Thyroid gland (tissue), 4 donors: ENCODE data around the gene FEM1A. TPM values are rescaled to one million over a fixed set of nuclear protein-coding genes. Genes with fewer than 3 reads are reported as not detected.
A peak's percentile ranks its signal among the peaks of the same experiment; 100 is the strongest.
"Not testable (repeated sequence)": the region's sequence is repeated elsewhere in the genome, so short reads cannot be mapped to it uniquely, and the experiment has no call there.

ENCODE experiments used
- DNase-seq, 2 donors: peaks; one replicate each; pipeline ENCODE4 v3.0.0-alpha.2; 2019
- H3K27ac ChIP-seq, 3 donors: fragments of 200-600 bp; sonication (generic); 1 replicate in 2 of 3; 2 replicates in 1 of 3; pipeline ENCODE4 v1.5.1; 2016 to 2019; ENCODE audit warnings: mild to moderate bottlenecking in 1 of 3, moderate library complexity in 1 of 3
- H3K27me3 ChIP-seq: fragments of 200-600 bp; sonication (generic); one replicate; pipeline ENCODE4 v1.5.1; 2019
- H3K36me3 ChIP-seq, 2 donors: fragments of 200-600 bp; sonication (generic); one replicate each; pipeline ENCODE4 v1.5.1; 2016 to 2019
- H3K4me1 ChIP-seq, 2 donors: fragments of 200-600 bp; sonication (generic); one replicate each; pipeline ENCODE4 v1.5.1; 2017 to 2019
- H3K4me3 ChIP-seq, 3 donors: fragments of 200-600 bp; sonication (generic); replicated peaks in 1 of 3; 1 replicate in 2 of 3; 2 replicates in 1 of 3; pipeline ENCODE4 v1.5.1; 2016; ENCODE audit warnings: mild to moderate bottlenecking in 1 of 3
- H3K9me3 ChIP-seq: fragments of 200-600 bp; sonication (generic); one replicate; pipeline ENCODE4 v1.5.1; 2017
- POLR2A ChIP-seq, 2 donors: fragments of 450-650 bp; IDR thresholded peaks; one replicate each; pipeline ENCODE4 v1.6.1; 2017; ENCODE audit warnings: antibody characterized with exemption in 2 of 2, mild to moderate bottlenecking in 2 of 2, moderate library complexity in 1 of 2
- WGBS, 2 donors: methylation state at CpG; one replicate each; pipeline ENCODE4 v1.1.5; 2017; 5-methylcytosine and 5-hydroxymethylcytosine counted together
- intact Hi-C: fragments of 100-400 bp; cut with DNase I; formaldehyde crosslinking; loops from one replicate; pipeline ENCODE4 v1.15.1; 2023
- total RNA-seq, 4 donors: library from RNA; depleted of rRNA; stranded (reverse); fragments of >200 nt; gene quantifications; one replicate each; pipeline ENCODE4 v1.2.3, GENCODE V29; 2016
- TF ChIP-seq, protein P1 (sequence below), 6 experiments: fragments of 200-600 bp in 3 of 6; fragments of 450-650 bp in 3 of 6; sonication (generic) in 3 of 6; IDR thresholded peaks; one replicate each; pipeline ENCODE4 v1.5.1; 2016 to 2019; ENCODE audit warnings: antibody characterized with exemption in 6 of 6, mild to moderate bottlenecking in 2 of 6, inconsistent platforms in 1 of 6, moderate library complexity in 1 of 6

FEM1A gene
- total RNA-seq, 4 donors from 2014 or later = 11.3 to 21.0 (median 15.8) TPM

DNA sequence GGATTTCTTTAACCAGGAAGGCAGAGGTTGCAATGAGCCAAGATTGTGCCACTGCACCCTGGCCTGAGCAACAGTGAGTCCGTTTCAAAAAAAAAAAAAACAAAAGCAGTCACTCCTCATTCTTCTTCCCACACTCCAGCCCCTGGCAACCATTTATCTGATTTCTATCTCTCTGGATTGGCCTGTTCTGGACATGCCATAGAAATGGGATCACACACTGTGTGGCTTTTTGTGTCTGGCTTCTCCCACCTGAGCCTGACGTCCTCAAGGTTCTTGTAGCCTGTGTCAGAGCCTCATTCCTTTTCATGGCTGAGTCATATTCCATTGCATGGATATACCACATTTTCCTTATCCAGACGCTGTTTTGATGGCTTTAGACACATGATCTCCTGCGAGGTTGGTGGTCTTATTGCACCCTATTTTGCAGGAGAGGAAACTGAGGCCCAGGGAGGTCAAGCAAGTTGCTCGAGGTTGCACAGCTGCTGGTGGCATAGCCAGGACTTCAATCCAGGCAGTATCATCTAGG, 15.8 kb upstream of the FEM1A start:
- intact Hi-C loops = no loop called here
- Histone ChIP-seq H3K4me3 (no peak overlapping the region), H3K27ac (no peak overlapping the region), H3K4me1 (no peaks in the 10 kb centered on the region), H3K36me3 (no peaks in the 10 kb centered on the region), H3K9me3 (no peaks in the 10 kb centered on the region), H3K27me3 (no peaks in the 10 kb centered on the region)
- no peak for DNase-seq
- 64 to 67% methylated on average over 5 of the region's 5 CpGs for WGBS, 2 donors
- no peak for TF ChIP-seq POLR2A (IDR thresholded peaks at IDR 0.05)
- TF ChIP-seq, protein P1, sequence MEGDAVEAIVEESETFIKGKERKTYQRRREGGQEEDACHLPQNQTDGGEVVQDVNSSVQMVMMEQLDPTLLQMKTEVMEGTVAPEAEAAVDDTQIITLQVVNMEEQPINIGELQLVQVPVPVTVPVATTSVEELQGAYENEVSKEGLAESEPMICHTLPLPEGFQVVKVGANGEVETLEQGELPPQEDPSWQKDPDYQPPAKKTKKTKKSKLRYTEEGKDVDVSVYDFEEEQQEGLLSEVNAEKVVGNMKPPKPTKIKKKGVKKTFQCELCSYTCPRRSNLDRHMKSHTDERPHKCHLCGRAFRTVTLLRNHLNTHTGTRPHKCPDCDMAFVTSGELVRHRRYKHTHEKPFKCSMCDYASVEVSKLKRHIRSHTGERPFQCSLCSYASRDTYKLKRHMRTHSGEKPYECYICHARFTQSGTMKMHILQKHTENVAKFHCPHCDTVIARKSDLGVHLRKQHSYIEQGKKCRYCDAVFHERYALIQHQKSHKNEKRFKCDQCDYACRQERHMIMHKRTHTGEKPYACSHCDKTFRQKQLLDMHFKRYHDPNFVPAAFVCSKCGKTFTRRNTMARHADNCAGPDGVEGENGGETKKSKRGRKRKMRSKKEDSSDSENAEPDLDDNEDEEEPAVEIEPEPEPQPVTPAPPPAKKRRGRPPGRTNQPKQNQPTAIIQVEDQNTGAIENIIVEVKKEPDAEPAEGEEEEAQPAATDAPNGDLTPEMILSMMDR (IDR thresholded peaks at IDR 0.05) = no peak

DNA sequence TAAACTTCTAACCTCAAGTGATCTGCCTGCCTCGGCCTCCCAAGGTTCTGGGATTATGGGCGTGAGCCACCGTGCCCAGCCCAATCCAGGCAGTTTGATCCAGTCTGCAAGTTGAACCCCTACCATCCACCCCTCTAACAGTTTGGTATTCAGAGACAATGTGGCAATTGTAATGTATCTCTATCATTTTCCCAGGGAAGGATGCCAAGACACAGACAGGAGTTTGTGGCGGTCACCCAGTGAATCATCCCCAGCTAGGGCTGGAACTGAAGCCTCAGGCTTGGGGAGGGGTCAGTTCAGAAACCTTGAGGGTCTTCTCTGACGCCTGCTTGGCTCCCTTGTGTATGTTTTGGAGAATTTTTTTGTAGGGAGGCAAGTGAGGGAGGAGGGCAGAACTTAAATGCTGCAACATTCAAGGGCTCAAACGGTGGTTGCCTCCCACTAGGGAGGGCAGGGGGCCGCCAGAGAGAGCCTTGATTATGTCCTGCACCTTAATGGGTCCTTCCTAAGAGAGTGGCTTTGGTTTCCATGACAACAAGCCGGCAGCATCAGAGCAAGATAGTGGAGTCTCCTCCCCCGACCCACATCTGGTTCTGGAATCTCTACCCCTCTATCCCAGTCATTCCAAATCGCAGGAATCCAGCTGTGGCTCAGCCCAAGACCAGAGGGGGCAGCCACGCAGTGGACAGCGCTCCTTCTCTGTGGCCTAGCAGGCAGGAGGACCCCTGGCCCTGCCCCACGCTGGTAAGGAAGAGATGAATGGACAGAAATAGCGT, 14.9 kb upstream of the FEM1A start:
- H3K4me3 ChIP-seq = no peak overlapping the region
- intact Hi-C loops = no loop called here
- no peak overlapping the region for H3K27ac ChIP-seq
- no peaks in the 10 kb centered on the region for H3K4me1 ChIP-seq
- H3K27me3 ChIP-seq = no peaks in the 10 kb centered on the region
- WGBS, 2 donors = 40 to 60% methylated on average over 9 to 13 of the region's 14 CpGs
- no peak for DNase-seq
- TF ChIP-seq, protein P1 (IDR thresholded peaks at IDR 0.05) = no peak
- TF ChIP-seq POLR2A (IDR thresholded peaks at IDR 0.05) = no peak
- H3K9me3 ChIP-seq = no peaks in the 10 kb centered on the region
- no peaks in the 10 kb centered on the region for H3K36me3 ChIP-seq

DNA sequence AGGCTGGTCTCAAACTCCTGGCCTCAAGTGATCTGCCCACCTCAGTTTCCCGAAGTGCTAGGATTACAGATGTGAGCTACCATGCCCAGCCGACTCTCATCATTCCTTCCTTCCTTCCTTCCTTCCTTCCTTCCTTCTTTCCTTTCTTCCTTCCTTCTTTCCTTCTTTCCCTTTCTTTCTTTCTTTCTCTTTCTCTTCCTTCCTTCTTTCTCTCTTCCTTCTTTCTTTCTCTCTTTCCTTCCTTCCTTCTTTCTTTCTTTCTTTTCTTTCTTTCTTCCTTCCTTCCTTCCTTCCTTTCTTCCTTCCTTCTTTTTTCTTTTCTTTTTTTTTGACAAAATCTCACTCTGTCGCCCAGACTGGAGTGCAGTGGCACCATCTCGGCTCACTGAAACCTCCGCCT, 13.4 kb upstream of the FEM1A start:
- DNase-seq, H3K9me3 ChIP-seq, H3K36me3 ChIP-seq, H3K27me3 ChIP-seq, H3K4me3 ChIP-seq, H3K27ac ChIP-seq, H3K4me1 ChIP-seq, intact Hi-C loops: not testable (repeated sequence)
- WGBS, 2 donors = 77 to 85% methylated on average over 5 of the region's 5 CpGs

DNA sequence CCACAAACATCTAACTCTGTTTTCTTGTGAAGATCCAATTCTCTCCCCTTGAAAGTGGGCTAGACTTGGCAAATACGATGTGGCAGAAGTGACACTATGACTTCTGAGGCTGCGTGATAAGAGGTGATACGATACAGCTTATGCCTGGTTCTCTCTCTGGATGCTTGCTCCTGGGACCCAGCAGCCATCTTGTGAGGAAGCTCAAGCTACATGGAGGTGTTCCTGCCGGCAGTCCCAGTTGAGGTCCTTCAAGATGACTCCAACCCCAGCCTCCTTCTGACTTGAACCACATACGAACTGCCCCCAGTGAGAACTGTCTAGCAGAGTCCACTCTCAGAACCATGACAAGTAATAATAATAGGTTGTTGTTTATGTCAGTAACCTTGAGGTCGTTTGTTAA, 10.7 kb upstream of the FEM1A start:
- no peak for DNase-seq
- intact Hi-C loops = no loop called here
- Histone ChIP-seq H3K36me3 (no peaks in the 10 kb centered on the region), H3K9me3 (no peaks in the 10 kb centered on the region), H3K27ac (no peak overlapping the region), H3K27me3 (no peaks in the 10 kb centered on the region), H3K4me1 (peaks cover 0 to 5% of the 10 kb centered on the region in 2 donors), H3K4me3 (no peak overlapping the region)
- WGBS, 2 donors = 73 to 84% methylated on average over 6 of the region's 6 CpGs
- TF ChIP-seq, protein P1 (IDR thresholded peaks at IDR 0.05) = no peak
- TF ChIP-seq POLR2A (IDR thresholded peaks at IDR 0.05) = no peak

DNA sequence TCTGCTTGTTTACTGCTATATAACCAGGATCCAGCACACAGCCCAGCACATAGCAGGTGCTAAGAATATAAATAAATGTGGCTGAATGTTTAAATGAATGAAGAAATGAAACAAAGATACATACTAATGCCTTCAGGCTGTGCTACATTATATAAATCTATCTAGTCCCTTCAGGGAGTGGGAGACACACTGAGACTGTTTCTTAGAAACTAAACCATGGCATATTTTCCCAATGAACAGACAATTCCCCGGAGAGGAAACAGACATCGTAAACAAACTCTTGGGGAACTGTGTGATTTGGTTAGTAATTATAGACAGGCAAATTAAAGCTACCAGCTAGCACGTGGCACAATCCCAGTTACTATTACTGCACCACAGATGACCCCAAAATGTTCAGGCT, 9.7 kb upstream of the FEM1A start:
- H3K36me3 ChIP-seq = no peaks in the 10 kb centered on the region
- WGBS, 2 donors = 62 to 72% methylated on average over 3 of the region's 3 CpGs
- H3K4me1 ChIP-seq = peaks cover 0 to 5% of the 10 kb centered on the region in 2 donors
- H3K4me3 ChIP-seq = no peak overlapping the region
- intact Hi-C loops = no loop called here
- H3K27ac ChIP-seq = no peak overlapping the region
- TF ChIP-seq POLR2A (IDR thresholded peaks at IDR 0.05) = no peak
- TF ChIP-seq, protein P1 (IDR thresholded peaks at IDR 0.05) = no peak
- H3K9me3 ChIP-seq = no peaks in the 10 kb centered on the region
- H3K27me3 ChIP-seq = no peaks in the 10 kb centered on the region
- DNase-seq = no peak

DNA sequence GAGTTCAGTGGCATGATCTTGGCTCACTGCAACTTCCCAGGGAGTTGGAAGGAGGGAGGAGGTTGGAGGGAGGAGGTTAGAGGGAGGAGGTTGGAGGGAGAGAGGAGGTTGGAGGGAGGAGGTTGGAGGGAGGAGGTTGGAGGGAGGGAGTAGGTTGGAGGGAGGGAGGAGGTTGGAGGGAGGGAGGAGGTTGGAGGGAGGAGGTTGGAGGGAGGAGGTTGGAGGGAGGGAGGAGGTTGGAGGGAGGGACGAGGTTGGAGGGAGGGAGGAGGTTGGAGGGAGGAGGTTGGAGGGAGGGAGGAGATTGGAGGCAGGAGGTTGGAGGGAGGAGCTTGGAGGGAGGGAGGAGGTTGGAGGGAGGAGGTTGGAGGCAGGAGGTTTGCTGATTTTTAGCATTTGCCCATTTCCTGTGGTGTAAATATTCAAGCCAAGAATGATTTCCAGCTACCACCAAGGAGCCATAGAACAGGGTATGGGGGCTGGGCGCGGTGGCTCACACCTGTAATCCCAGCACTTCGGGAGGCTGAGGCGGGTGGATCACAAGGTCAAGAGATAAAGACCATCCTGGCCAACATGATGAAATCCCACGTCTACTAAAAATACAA, 5.0 kb upstream of the FEM1A start:
- H3K4me1 ChIP-seq, DNase-seq, H3K4me3 ChIP-seq, H3K27ac ChIP-seq, H3K27me3 ChIP-seq, H3K36me3 ChIP-seq, H3K9me3 ChIP-seq: not testable (repeated sequence)
- intact Hi-C loops = loop anchor here (5.0 kb wide), 1 partner anchor 54 kb away; no protein-coding TSS in a partner anchor
- 74 to 90% methylated on average over 5 to 6 of the region's 6 CpGs for WGBS, 2 donors

DNA sequence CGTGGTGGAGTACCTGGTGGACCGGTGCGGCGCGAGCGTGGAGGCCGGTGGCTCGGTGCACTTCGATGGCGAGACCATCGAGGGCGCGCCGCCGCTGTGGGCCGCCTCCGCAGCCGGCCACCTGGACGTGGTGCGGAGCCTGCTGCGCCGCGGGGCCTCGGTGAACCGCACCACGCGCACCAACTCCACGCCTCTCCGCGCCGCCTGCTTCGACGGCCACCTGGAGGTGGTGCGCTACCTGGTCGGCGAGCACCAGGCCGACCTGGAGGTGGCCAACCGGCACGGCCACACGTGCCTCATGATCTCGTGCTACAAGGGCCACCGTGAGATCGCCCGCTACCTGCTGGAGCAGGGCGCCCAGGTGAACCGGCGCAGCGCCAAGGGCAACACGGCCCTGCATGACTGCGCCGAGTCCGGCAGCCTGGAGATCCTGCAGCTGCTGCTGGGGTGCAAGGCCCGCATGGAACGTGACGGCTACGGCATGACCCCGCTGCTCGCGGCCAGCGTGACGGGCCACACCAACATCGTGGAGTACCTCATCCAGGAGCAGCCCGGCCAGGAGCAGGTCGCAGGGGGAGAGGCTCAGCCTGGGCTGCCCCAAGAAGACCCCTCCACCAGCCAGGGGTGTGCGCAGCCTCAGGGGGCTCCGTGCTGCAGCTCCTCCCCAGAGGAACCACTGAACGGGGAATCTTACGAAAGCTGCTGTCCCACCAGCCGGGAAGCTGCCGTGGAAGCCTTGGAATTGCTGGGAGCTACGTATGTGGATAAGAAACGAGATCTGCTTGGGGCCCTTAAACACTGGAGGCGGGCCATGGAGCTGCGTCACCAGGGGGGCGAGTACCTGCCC, 708 bp downstream of the FEM1A start:
- Histone ChIP-seq H3K36me3 (peaks cover 16 to 23% of the 10 kb centered on the region in 2 donors), H3K27ac (peak overlapping the region; percentile 94 to 96 (median 95)), H3K4me1 (peaks cover 14 to 17% of the 10 kb centered on the region in 2 donors), H3K4me3 (peak overlapping the region; percentile 63 to 96 (median 92))
- intact Hi-C loops = loop anchor here (5.0 kb wide), 1 partner anchor 70 kb away; the partner anchor contains the start of gene DPP9
- peak; percentile 72 to 75 for DNase-seq
- WGBS, 2 donors = 8 to 59% methylated on average over 10 to 27 of the region's 75 CpGs
- not testable (repeated sequence) for H3K9me3 ChIP-seq, H3K27me3 ChIP-seq

DNA sequence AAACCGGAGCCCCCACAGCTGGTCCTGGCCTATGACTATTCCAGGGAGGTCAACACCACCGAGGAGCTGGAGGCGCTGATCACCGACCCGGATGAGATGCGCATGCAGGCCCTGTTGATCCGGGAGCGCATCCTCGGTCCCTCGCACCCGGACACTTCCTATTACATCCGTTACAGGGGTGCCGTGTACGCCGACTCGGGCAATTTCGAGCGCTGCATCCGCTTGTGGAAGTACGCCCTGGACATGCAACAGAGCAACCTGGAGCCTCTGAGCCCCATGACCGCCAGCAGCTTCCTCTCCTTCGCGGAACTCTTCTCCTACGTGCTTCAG, 1.3 kb downstream of the FEM1A start:
- Histone ChIP-seq H3K36me3 (peaks cover 16 to 23% of the 10 kb centered on the region in 2 donors), H3K4me1 (peaks cover 14 to 17% of the 10 kb centered on the region in 2 donors), H3K4me3 (peak overlapping the region in 1 of 3 donors; percentile 92)
- not testable (repeated sequence) for H3K9me3 ChIP-seq, H3K27ac ChIP-seq, H3K27me3 ChIP-seq, DNase-seq
- 94% methylated on average over 23 to 24 of the region's 24 CpGs for WGBS, 2 donors
- intact Hi-C loops = loop anchor here (5.0 kb wide), 1 partner anchor 71 kb away; the partner anchor contains the start of gene DPP9
